Osteoblast (primary cell): Measurements from ENCODE around the gene ERH. TPM values are rescaled to one million over a fixed set of nuclear protein-coding genes. Genes with fewer than 3 reads are reported as not detected.
"Not testable (repeated sequence)": the region's sequence is repeated elsewhere in the genome, so short reads cannot be mapped to it uniquely, and the experiment has no call there.

Experiments used
- DNase-seq: peaks from one replicate; pipeline ENCODE4 v3.0.0; 2011; ENCODE audit warnings: low spot score, mixed read lengths; ENCODE audit not compliant: insufficient read length; ENCODE audit errors: missing footprints
- H2AFZ ChIP-seq: 2 replicates; pipeline ENCODE4 v1.6.0; 2011; ENCODE audit warnings: mild to moderate bottlenecking, low read length
- H3K27ac ChIP-seq: 2 replicates; pipeline ENCODE4 v1.5.1; 2011; ENCODE audit warnings: mild to moderate bottlenecking, low read depth, low read length, moderate library complexity
- H3K27me3 ChIP-seq: 2 replicates; pipeline ENCODE4 v1.6.0; 2012; ENCODE audit warnings: mild to moderate bottlenecking, control low read depth, inconsistent platforms, low read length, moderate library complexity; ENCODE audit not compliant: insufficient read depth
- H3K36me3 ChIP-seq: 2 replicates; pipeline ENCODE4 v1.5.1; 2011; ENCODE audit warnings: mild to moderate bottlenecking, low read length, control low read depth, moderate library complexity; ENCODE audit not compliant: insufficient read depth
- H3K4me1 ChIP-seq: 2 replicates; pipeline ENCODE4 v1.5.1; 2011; ENCODE audit warnings: mild to moderate bottlenecking, low read length, control low read depth, moderate library complexity; ENCODE audit not compliant: insufficient read depth
- H3K4me2 ChIP-seq: 2 replicates; pipeline ENCODE4 v1.6.0; 2011; ENCODE audit warnings: mild to moderate bottlenecking, low read length; ENCODE audit not compliant: insufficient read depth
- H3K4me3 ChIP-seq: fragments of 200-600 bp; sonication (generic); 3 replicates; pipeline ENCODE4 v1.5.1; 2012; ENCODE audit warnings: mild to moderate bottlenecking, low read length, inconsistent platforms; ENCODE audit not compliant: insufficient read depth
- H3K79me2 ChIP-seq: 2 replicates; pipeline ENCODE4 v1.6.0; 2012; ENCODE audit warnings: mild to moderate bottlenecking, low read length, control low read depth, inconsistent platforms; ENCODE audit not compliant: insufficient read depth
- H3K9me3 ChIP-seq: 2 replicates; pipeline ENCODE4 v1.5.1; 2011; ENCODE audit warnings: low read depth, low read length, control low read depth
- H4K20me1 ChIP-seq: 2 replicates; pipeline ENCODE4 v1.6.0; 2012; ENCODE audit warnings: mild to moderate bottlenecking, low read length, control low read depth; ENCODE audit not compliant: insufficient read depth
- CTCF ChIP-seq: IDR thresholded peaks from 2 replicates; pipeline ENCODE4 v1.5.1; 2011; ENCODE audit warnings: mild to moderate bottlenecking, low read depth, low read length, moderate library complexity; ENCODE audit errors: extremely low read depth
- total RNA-seq: library from RNA; depleted of rRNA; stranded (reverse); fragments of >200 nt; gene quantifications from 2 replicates; pipeline ENCODE4 v1.2.3, GENCODE V29; 2012

ERH gene
- total RNA-seq, 1 donor, result 75.3 TPM

GRCh38 chr14:69398818-69399210, 715 bp upstream of the ERH start:
- Histone ChIP-seq H3K4me3 (peak overlapping the region; percentile 86), H4K20me1 (peaks cover 34% of the 10 kb centered on the region), H3K4me2 (peak overlapping the region; percentile 85), H3K79me2 (peaks cover 95% of the 10 kb centered on the region), H3K36me3 (peaks cover 27% of the 10 kb centered on the region), H3K4me1 (peaks cover 33% of the 10 kb centered on the region), H3K27me3 (no peaks in the 10 kb centered on the region), H2AFZ (peak overlapping the region; percentile 87), H3K9me3 (no peaks in the 10 kb centered on the region), H3K27ac (peak overlapping the region; percentile 99)
- no peak for TF ChIP-seq CTCF
- peak; percentile 59 for DNase-seq

- peaks cover 54% of the 10 kb centered on the region for H3K36me3 ChIP-seq
- no peak for DNase-seq
- H3K4me1 ChIP-seq, result peaks cover 29% of the 10 kb centered on the region
- no peak overlapping the region for H2AFZ ChIP-seq
- peak overlapping the region; percentile 85 for H3K4me2 ChIP-seq
- no peak overlapping the region for H3K4me3 ChIP-seq
- TF ChIP-seq CTCF, result no peak
- H3K9me3 ChIP-seq, result no peaks in the 10 kb centered on the region
- peaks cover 39% of the 10 kb centered on the region for H4K20me1 ChIP-seq
- no peaks in the 10 kb centered on the region for H3K27me3 ChIP-seq
- peak overlapping the region; percentile 28 for H3K27ac ChIP-seq
- peaks cover 95% of the 10 kb centered on the region for H3K79me2 ChIP-seq
Measured at GRCh38 chr14:69395929-69396328, 2.2 kb downstream of the ERH start.

- peaks cover 40% of the 10 kb centered on the region for H4K20me1 ChIP-seq
- TF ChIP-seq CTCF, result no peak
- no peak overlapping the region for H3K27ac ChIP-seq
- H3K4me2 ChIP-seq, result no peak overlapping the region
- H3K4me3 ChIP-seq, result no peak overlapping the region
- H3K36me3 ChIP-seq, result peaks cover 74% of the 10 kb centered on the region
- peaks cover 95% of the 10 kb centered on the region for H3K79me2 ChIP-seq
- H3K9me3 ChIP-seq, result no peaks in the 10 kb centered on the region
- peaks cover 14% of the 10 kb centered on the region for H3K4me1 ChIP-seq
- H3K27me3 ChIP-seq, result no peaks in the 10 kb centered on the region
- DNase-seq, result no peak
- H2AFZ ChIP-seq, result no peak overlapping the region
Measured at GRCh38 chr14:69392481-69392880, 5.6 kb downstream of the ERH start.

GRCh38 chr14:69391400-69391799, 6.7 kb downstream of the ERH start:
- H3K9me3 ChIP-seq, H2AFZ ChIP-seq, DNase-seq, H3K4me2 ChIP-seq, H3K27me3 ChIP-seq, H3K4me1 ChIP-seq, H3K4me3 ChIP-seq: not testable (repeated sequence)
- peaks cover 95% of the 10 kb centered on the region for H3K79me2 ChIP-seq
- H4K20me1 ChIP-seq, result peaks cover 42% of the 10 kb centered on the region
- peak overlapping the region; percentile 21 for H3K27ac ChIP-seq
- H3K36me3 ChIP-seq, result peaks cover 83% of the 10 kb centered on the region
